Mucosa of stomach (tissue), 1 donor: ENCODE measurements around the gene PLET1.
"Not testable (repeated sequence)": the region's sequence is repeated elsewhere in the genome, so short reads cannot be mapped to it uniquely, and the experiment has no call there.

Experiments
- H3K27me3 ChIP-seq: one replicate; pipeline ENCODE4 v1.7.0; 2013; ENCODE audit warnings: mild to moderate bottlenecking, low read length; ENCODE audit not compliant: control insufficient read depth, insufficient read depth
- H3K36me3 ChIP-seq: one replicate; pipeline ENCODE4 v1.7.0; 2013; ENCODE audit warnings: low read length; ENCODE audit not compliant: control insufficient read depth, insufficient read depth
- H3K4me1 ChIP-seq: one replicate; pipeline ENCODE4 v1.7.0; 2013; ENCODE audit warnings: mild to moderate bottlenecking, low read length; ENCODE audit not compliant: control insufficient read depth, insufficient read depth
- H3K4me3 ChIP-seq: one replicate; pipeline ENCODE4 v1.7.0; 2013; ENCODE audit warnings: low read length
- H3K9ac ChIP-seq: one replicate; pipeline ENCODE4 v1.7.0; 2013; ENCODE audit warnings: mild to moderate bottlenecking, low read length, moderate library complexity
- H3K9me3 ChIP-seq: one replicate; pipeline ENCODE4 v1.7.0; 2013; ENCODE audit warnings: mild to moderate bottlenecking, low read length, moderate library complexity; ENCODE audit not compliant: control insufficient read depth
- donor health status: Pancreatic carcinoma.

The PLET1 gene

DNA sequence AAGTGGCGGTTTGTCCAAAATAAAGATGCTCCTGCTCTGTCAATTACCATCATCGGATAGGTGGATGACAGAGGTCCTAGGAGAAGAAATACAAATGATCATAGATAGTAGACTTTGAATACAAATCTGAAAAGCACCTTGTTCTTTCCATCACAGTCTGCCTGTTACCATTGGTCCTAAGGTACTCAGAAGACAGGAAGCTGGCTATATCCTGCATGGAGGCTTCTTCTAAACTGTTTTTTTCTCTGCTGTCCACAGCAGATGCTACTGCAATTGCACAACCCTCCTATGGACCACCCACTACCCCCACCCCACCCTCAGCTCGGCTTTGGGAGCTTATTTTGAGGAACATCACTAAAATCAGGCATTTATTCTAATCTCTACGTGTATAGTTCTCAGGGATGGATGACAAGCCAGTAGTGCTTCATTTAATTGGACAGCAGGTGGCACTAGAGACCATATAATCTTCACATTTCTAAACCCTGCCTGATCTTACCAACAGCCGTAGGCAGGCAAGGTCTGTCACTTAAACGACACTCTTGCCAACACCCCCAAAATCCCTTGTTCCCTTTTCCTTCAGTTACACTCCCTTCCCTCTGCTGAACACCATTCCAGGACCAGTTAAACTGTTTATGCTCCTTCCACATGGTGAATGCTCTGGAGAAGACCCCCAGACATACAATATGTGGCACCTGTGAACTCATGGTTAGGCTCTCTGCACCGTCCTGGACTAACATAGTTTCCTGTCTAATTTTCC lies 41.0 kb downstream of the PLET1 start:
- Histone ChIP-seq H3K4me3 (no peak overlapping the region), H3K27me3 (no peaks in the 10 kb centered on the region), H3K36me3 (no peaks in the 10 kb centered on the region), H3K4me1 (peaks cover 3% of the 10 kb centered on the region), H3K9ac (peak overlapping the region; percentile 44), H3K9me3 (no peaks in the 10 kb centered on the region)

DNA sequence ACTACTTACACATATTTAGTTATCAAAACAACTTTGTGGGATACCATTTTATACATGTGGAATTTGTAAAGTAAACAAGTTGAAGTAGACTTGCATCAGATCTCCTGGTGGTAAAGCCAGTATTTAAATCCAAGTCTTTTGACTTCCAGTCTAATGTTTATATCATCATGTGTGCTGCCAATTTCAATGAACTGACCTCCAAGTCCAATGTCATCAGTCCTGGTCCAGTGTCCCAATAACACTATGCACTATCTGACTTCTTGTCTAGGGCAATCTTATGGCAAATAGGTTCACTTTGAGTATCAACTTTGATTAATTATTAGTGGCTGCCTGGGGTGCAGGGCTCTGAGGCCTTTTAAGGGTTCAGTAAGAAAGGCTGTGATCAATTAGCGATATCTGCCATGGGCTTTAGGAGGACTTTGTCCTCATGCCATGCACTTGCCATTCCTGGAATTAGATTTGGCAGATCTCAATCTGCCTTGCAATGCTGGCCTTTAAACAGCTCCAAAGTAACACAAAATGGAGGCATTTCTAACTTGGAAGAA lies 44.0 kb downstream of the PLET1 start:
- Histone ChIP-seq H3K36me3 (no peaks in the 10 kb centered on the region), H3K27me3 (no peaks in the 10 kb centered on the region), H3K4me3 (no peak overlapping the region), H3K4me1 (peaks cover 3% of the 10 kb centered on the region), H3K9me3 (no peaks in the 10 kb centered on the region), H3K9ac (no peak overlapping the region)

DNA sequence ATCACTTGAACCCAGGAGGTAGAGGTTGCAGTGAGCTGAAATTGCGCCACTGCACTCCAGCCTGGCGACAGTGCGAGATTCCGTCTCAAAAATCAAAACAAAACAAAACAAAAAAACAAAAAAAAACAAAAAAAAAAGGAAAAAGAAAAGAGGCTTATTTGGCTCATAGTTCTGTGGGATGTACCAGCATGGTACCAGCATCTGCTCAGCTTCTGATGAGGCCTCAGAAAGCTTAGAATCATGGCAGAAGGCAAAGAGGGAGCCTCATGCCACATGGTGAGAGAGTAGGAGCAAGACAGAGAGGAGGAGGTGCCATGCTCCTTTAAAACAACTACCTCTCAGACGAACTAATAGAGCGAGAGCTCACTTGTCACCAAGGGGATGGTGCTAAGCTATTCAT lies 45.0 kb downstream of the PLET1 start:
- Histone ChIP-seq H3K36me3 (no peaks in the 10 kb centered on the region), H3K27me3 (no peaks in the 10 kb centered on the region), H3K4me3 (no peak overlapping the region), H3K4me1 (peaks cover 3% of the 10 kb centered on the region), H3K9ac (no peak overlapping the region), H3K9me3 (no peaks in the 10 kb centered on the region)

DNA sequence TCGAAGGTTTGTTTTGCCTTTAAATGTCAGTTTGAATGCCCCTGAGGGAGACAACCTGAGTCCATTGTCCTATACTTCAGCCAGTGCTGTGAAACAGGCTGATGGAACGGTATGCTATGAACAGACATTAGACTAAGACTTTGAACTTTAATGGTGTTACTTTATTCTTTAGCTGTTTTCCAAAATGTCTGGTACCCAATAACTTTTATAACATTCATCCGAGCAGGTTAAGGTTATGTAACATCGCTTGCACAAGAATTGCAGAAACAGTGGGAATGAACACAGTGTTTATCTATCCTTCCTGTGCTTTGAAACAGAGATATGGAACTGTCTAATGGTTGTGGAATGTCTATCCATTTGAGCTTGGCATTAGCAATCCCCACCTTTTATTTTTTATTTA lies 46.9 kb downstream of the PLET1 start:
- H3K27me3 ChIP-seq: no peaks in the 10 kb centered on the region
- H3K9me3 ChIP-seq: no peaks in the 10 kb centered on the region
- H3K9ac ChIP-seq: no peak overlapping the region
- H3K4me1 ChIP-seq: no peaks in the 10 kb centered on the region
- no peak overlapping the region for H3K4me3 ChIP-seq
- H3K36me3 ChIP-seq: no peaks in the 10 kb centered on the region

- Histone ChIP-seq H3K36me3 (no peaks in the 10 kb centered on the region), H3K9me3 (no peaks in the 10 kb centered on the region), H3K27me3 (no peaks in the 10 kb centered on the region), H3K4me3 (no peak overlapping the region), H3K4me1 (no peaks in the 10 kb centered on the region), H3K9ac (no peak overlapping the region)
Observed at GRCh38 chr11:112212710-112213109, 48.0 kb downstream of the PLET1 start.

- Histone ChIP-seq H3K36me3 (no peaks in the 10 kb centered on the region), H3K9me3 (no peaks in the 10 kb centered on the region), H3K27me3 (no peaks in the 10 kb centered on the region), H3K4me3 (no peak overlapping the region), H3K9ac (no peak overlapping the region), H3K4me1 (no peaks in the 10 kb centered on the region)
Observed at GRCh38 chr11:112212290-112212689, 48.4 kb downstream of the PLET1 start.

- H3K9me3 ChIP-seq: no peaks in the 10 kb centered on the region
- H3K9ac ChIP-seq: no peak overlapping the region
- H3K4me1 ChIP-seq: no peaks in the 10 kb centered on the region
- no peaks in the 10 kb centered on the region for H3K27me3 ChIP-seq
- no peak overlapping the region for H3K4me3 ChIP-seq
- no peaks in the 10 kb centered on the region for H3K36me3 ChIP-seq
Observed at GRCh38 chr11:112211536-112211935, 49.1 kb downstream of the PLET1 start.

DNA sequence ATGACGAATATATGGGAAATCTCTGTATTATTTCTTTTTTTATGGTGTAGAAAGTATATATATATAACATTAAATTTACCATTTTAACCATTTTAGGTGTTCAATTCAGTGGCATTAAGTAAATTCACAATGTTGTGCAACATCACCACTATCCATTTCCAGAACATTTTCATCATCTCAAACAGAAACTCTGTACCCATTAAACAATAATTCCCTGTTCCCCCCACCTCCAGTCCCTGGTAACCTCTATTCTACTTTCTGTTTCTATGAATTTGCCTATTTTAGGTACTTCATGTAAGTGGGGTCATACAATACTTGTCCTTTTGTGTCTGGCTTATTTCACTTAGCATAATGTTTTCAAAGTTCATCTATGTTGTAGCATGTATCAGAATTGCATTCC lies 49.8 kb downstream of the PLET1 start:
- Histone ChIP-seq H3K4me1 (no peaks in the 10 kb centered on the region), H3K27me3 (no peaks in the 10 kb centered on the region), H3K4me3 (no peak overlapping the region), H3K9ac (no peak overlapping the region), H3K36me3 (no peaks in the 10 kb centered on the region), H3K9me3 (no peaks in the 10 kb centered on the region)

- Histone ChIP-seq H3K4me3 (no peak overlapping the region), H3K9ac (no peak overlapping the region), H3K36me3 (no peaks in the 10 kb centered on the region), H3K9me3 (no peaks in the 10 kb centered on the region), H3K27me3 (no peaks in the 10 kb centered on the region), H3K4me1 (no peaks in the 10 kb centered on the region)
Observed at GRCh38 chr11:112206071-112206470, 54.6 kb downstream of the PLET1 start.

GRCh38 chr11:112200252-112200651 lies 60.4 kb downstream of the PLET1 start:
- no peak overlapping the region for H3K4me3 ChIP-seq
- H3K9ac ChIP-seq: no peak overlapping the region
- H3K27me3 ChIP-seq: no peaks in the 10 kb centered on the region
- H3K9me3 ChIP-seq: no peaks in the 10 kb centered on the region
- no peaks in the 10 kb centered on the region for H3K36me3 ChIP-seq
- no peaks in the 10 kb centered on the region for H3K4me1 ChIP-seq

DNA sequence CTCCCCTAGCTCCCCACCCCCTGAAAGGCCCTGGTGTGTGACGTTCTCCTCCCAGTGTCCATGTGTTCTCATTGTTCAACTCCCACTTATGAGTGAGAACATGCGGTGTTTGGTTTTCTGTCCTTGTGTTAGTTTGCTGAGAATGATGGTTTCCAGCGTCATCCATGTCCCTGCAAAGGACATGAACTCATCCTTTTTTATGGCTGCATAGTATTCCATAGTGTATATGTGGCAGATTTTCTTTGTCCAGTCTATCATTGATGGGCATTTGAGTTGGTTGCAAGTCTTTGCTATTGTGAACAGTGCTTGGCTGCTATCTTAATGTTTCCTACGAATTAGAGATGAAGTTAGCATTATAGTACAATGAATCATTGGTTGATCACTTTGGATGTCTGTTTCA lies 61.6 kb downstream of the PLET1 start:
- H3K4me1 ChIP-seq, H3K9me3 ChIP-seq, H3K27me3 ChIP-seq, H3K4me3 ChIP-seq, H3K36me3 ChIP-seq, H3K9ac ChIP-seq: not testable (repeated sequence)
